ENCODE results near the gene DIP2A. TPM values are rescaled to one million over a fixed set of nuclear protein-coding genes. Genes with fewer than 3 reads are reported as not detected.

Gene DIP2A
- total and polyA plus RNA-seq, 2 of the 13 experiments (the other 11 are each of a cell fraction or from before 2014, with no cell fraction given), result 18.5 to 37.6 TPM

GRCh38 chr21:46457801-46458314 lies 833 bp upstream of the DIP2A start (continued):
- TF ChIP-seq ATF1 (CRISPR knock-in tag; IDR thresholded peaks at IDR 0.05), result no peak
- no peak for TF ChIP-seq ZNF616 (CRISPR knock-in tag; IDR thresholded peaks at IDR 0.05; ENCODE audit: low read depth)
- no peak for TF ChIP-seq ZNF800 (CRISPR knock-in tag; IDR thresholded peaks at IDR 0.05)
- TF ChIP-seq TIGD3 (CRISPR knock-in tag; IDR thresholded peaks at IDR 0.05; ENCODE audit: borderline replicate concordance), result no peak
- TF ChIP-seq HMGXB3 (CRISPR knock-in tag; IDR thresholded peaks at IDR 0.05; ENCODE audit: borderline replicate concordance), result no peak
- no peak for TF ChIP-seq RCOR2 (CRISPR knock-in tag; IDR thresholded peaks at IDR 0.05)
- no peak for TF ChIP-seq DR1 (CRISPR knock-in tag; IDR thresholded peaks at IDR 0.05)
- TF ChIP-seq HOXA9 (CRISPR knock-in tag; IDR thresholded peaks at IDR 0.05; ENCODE audit: borderline replicate concordance), result no peak
- TF ChIP-seq ZNF841 (CRISPR knock-in tag; IDR thresholded peaks at IDR 0.05; ENCODE audit: borderline replicate concordance), result no peak
- no peak for TF ChIP-seq GLMP (CRISPR knock-in tag; IDR thresholded peaks at IDR 0.05; ENCODE audit: borderline replicate concordance)
- no peak for TF ChIP-seq ZMYM3 (CRISPR knock-in tag; IDR thresholded peaks at IDR 0.05)
- no peak for TF ChIP-seq ESRRA (CRISPR knock-in tag; IDR thresholded peaks at IDR 0.05; ENCODE audit: low read depth)
- no peak for TF ChIP-seq PCBP2 (optimal IDR thresholded peaks at IDR 0.05; ENCODE audit: low read depth, low read length, poor library complexity, severe bottlenecking)
- no peak for TF ChIP-seq ZNF253 (CRISPR knock-in tag; IDR thresholded peaks at IDR 0.05; ENCODE audit: borderline replicate concordance)
- TF ChIP-seq ZNF83 (CRISPR knock-in tag; IDR thresholded peaks at IDR 0.05; ENCODE audit: borderline replicate concordance), result no peak
- 0 out of 2 replicates have a peak, but pooled peaks have one; percentile 16 for TF ChIP-seq BCL6 (CRISPR knock-in tag; IDR thresholded peaks at IDR 0.05)
- 0 out of 2 replicates have a peak, but pooled peaks have one; percentile 36 for TF ChIP-seq NCOA5 (CRISPR knock-in tag; IDR thresholded peaks at IDR 0.05)
- no peak for TF ChIP-seq ZNF207 (IDR thresholded peaks at IDR 0.05; ENCODE audit: borderline replicate concordance)
- no peak for TF ChIP-seq ZBTB3 (CRISPR knock-in tag; IDR thresholded peaks at IDR 0.05; ENCODE audit: borderline replicate concordance, low read depth)
- no peak for TF ChIP-seq ZMYM2 (CRISPR knock-in tag; IDR thresholded peaks at IDR 0.05)
- TF ChIP-seq HOXA3 (CRISPR knock-in tag; IDR thresholded peaks at IDR 0.05), result no peak
- TF ChIP-seq ATM (IDR thresholded peaks at IDR 0.05; ENCODE audit: borderline replicate concordance), result no peak
- no peak for TF ChIP-seq JUN (CRISPR knock-in tag; IDR thresholded peaks at IDR 0.05)

All from HepG2 (cell line).